HL-60 (cell line): ENCODE measurements around the gene RANBP9.

Experiments used
- DNase-seq, 2 experiments: peaks; one replicate each; pipeline ENCODE4 v3.0.0-alpha.2; 2010 to 2020; ENCODE audit warnings: low read depth in 1 of 2, low spot score in 1 of 2
- H3K27ac ChIP-seq: fragments of 250-450 bp; sonication (Bioruptor Pico); replicated peaks from 2 replicates; pipeline ENCODE4 v1.5.1; 2020; ENCODE audit warnings: mild to moderate bottlenecking, moderate library complexity
- H3K27me3 ChIP-seq: fragments of 250-450 bp; sonication (Bioruptor Pico); 2 replicates; pipeline ENCODE4 v1.5.1; 2021; ENCODE audit warnings: mild to moderate bottlenecking, moderate library complexity; ENCODE audit not compliant: insufficient read depth, poor library complexity, severe bottlenecking
- H3K4me3 ChIP-seq: replicated peaks from 2 replicates; pipeline ENCODE4 v1.5.1; 2011; ENCODE audit warnings: mild to moderate bottlenecking, control low read depth, low read length; ENCODE audit not compliant: insufficient read depth
- GABPA ChIP-seq: IDR thresholded peaks from 2 replicates; pipeline ENCODE4 v1.6.1; 2012; ENCODE audit warnings: low read depth
- POLR2AphosphoS5 ChIP-seq: IDR thresholded peaks from 2 replicates; pipeline ENCODE4 v1.6.1; 2012; ENCODE audit warnings: low read depth
- SPI1 ChIP-seq: IDR thresholded peaks from 2 replicates; pipeline ENCODE4 v1.6.1; 2012; ENCODE audit warnings: low read depth, mild to moderate bottlenecking, borderline replicate concordance
- TF ChIP-seq, protein P1 (sequence below): IDR thresholded peaks from 2 replicates; pipeline ENCODE4 v1.6.1; 2012; ENCODE audit warnings: low read depth; ENCODE audit not compliant: insufficient replicate concordance
- TF ChIP-seq, protein P2 (sequence below): IDR thresholded peaks from one replicate; pipeline ENCODE4 v1.5.1; 2011; ENCODE audit warnings: low read length, control low read depth, inconsistent platforms; ENCODE audit not compliant: insufficient read depth

RANBP9 gene

GRCh38 chr6:13688692-13689196, 22.9 kb downstream of the RANBP9 start:
- no peaks in the 10 kb centered on the region for H3K27me3 ChIP-seq
- TF ChIP-seq SPI1 (no peak), GABPA (no peak), POLR2AphosphoS5 (no peak)
- TF ChIP-seq, protein P1, sequence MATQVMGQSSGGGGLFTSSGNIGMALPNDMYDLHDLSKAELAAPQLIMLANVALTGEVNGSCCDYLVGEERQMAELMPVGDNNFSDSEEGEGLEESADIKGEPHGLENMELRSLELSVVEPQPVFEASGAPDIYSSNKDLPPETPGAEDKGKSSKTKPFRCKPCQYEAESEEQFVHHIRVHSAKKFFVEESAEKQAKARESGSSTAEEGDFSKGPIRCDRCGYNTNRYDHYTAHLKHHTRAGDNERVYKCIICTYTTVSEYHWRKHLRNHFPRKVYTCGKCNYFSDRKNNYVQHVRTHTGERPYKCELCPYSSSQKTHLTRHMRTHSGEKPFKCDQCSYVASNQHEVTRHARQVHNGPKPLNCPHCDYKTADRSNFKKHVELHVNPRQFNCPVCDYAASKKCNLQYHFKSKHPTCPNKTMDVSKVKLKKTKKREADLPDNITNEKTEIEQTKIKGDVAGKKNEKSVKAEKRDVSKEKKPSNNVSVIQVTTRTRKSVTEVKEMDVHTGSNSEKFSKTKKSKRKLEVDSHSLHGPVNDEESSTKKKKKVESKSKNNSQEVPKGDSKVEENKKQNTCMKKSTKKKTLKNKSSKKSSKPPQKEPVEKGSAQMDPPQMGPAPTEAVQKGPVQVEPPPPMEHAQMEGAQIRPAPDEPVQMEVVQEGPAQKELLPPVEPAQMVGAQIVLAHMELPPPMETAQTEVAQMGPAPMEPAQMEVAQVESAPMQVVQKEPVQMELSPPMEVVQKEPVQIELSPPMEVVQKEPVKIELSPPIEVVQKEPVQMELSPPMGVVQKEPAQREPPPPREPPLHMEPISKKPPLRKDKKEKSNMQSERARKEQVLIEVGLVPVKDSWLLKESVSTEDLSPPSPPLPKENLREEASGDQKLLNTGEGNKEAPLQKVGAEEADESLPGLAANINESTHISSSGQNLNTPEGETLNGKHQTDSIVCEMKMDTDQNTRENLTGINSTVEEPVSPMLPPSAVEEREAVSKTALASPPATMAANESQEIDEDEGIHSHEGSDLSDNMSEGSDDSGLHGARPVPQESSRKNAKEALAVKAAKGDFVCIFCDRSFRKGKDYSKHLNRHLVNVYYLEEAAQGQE: no peak
- TF ChIP-seq, protein P2, sequence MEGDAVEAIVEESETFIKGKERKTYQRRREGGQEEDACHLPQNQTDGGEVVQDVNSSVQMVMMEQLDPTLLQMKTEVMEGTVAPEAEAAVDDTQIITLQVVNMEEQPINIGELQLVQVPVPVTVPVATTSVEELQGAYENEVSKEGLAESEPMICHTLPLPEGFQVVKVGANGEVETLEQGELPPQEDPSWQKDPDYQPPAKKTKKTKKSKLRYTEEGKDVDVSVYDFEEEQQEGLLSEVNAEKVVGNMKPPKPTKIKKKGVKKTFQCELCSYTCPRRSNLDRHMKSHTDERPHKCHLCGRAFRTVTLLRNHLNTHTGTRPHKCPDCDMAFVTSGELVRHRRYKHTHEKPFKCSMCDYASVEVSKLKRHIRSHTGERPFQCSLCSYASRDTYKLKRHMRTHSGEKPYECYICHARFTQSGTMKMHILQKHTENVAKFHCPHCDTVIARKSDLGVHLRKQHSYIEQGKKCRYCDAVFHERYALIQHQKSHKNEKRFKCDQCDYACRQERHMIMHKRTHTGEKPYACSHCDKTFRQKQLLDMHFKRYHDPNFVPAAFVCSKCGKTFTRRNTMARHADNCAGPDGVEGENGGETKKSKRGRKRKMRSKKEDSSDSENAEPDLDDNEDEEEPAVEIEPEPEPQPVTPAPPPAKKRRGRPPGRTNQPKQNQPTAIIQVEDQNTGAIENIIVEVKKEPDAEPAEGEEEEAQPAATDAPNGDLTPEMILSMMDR: no peak
- no peak overlapping the region for H3K27ac ChIP-seq
- no peak for DNase-seq
- no peak overlapping the region for H3K4me3 ChIP-seq

DNA sequence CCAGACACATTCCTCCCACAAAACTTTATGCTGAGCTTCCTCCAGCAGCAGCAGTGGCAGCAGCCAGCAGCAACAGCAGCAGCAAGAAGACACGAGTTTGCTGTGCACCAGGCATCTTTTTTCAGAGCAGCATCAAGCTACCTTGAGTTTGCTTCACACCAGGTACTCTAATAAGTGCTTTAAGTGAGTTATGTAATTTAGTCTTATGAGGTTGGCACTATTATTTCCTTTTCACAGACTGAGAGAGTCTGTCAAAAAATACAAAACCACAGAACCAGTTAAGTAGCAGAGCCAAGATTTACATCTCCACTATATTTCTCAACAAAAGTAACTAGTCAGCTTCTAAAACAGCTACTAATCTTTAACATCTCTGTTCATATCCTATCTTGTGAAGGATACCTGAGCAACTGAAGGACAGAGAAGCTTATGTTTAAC, 23.7 kb downstream of the RANBP9 start:
- Histone ChIP-seq H3K27me3 (no peaks in the 10 kb centered on the region), H3K4me3 (no peak overlapping the region), H3K27ac (no peak overlapping the region)
- DNase-seq: no peak
- no peak for TF ChIP-seq GABPA
- TF ChIP-seq SPI1: no peak
- TF ChIP-seq, protein P1: no peak
- TF ChIP-seq, protein P2: no peak
- no peak for TF ChIP-seq POLR2AphosphoS5

GRCh38 chr6:13684855-13685254, 26.8 kb downstream of the RANBP9 start:
- Histone ChIP-seq H3K27me3 (no peaks in the 10 kb centered on the region), H3K27ac (no peak overlapping the region), H3K4me3 (no peak overlapping the region)
- no peak for DNase-seq
- TF ChIP-seq GABPA (no peak), POLR2AphosphoS5 (no peak), SPI1 (no peak)
- TF ChIP-seq, protein P1: no peak
- TF ChIP-seq, protein P2: no peak
